ENCODE measurements around the gene SOWAHA. TPM values are rescaled to one million over a fixed set of nuclear protein-coding genes. Genes with fewer than 3 reads are reported as not detected.

The SOWAHA gene
- total RNA-seq, 1 experiment from 2014 or later, result not detected

- no peak overlapping the region for H2AFZ ChIP-seq
- peaks cover 21% of the 10 kb centered on the region for H3K4me1 ChIP-seq (replicated peaks; ENCODE audit: insufficient read depth)
- peaks cover 18% of the 10 kb centered on the region; the same call in 1 of the 2 replicates for H3F3A ChIP-seq (ENCODE audit: insufficient read depth, low read depth)
- H3K9me3 ChIP-seq (ENCODE audit: insufficient read depth, low read depth), result no peaks in the 10 kb centered on the region
- no peak for DNase-seq
- POLR2A ChIA-PET (ENCODE audit: unreplicated experiment), result no interaction called here
- no TSS peak for BruUV-seq (replicated peaks)
- H3K9me2 ChIP-seq (ENCODE audit: insufficient read depth), result no peaks in the 10 kb centered on the region
- H3K36me3 ChIP-seq (ENCODE audit: low read depth), result no peaks in the 10 kb centered on the region
- no peak overlapping the region for H3K27ac ChIP-seq
- intact Hi-C loops (cut with micrococcal nuclease; ENCODE audit: unreplicated experiment), result no loop called here
- TF ChIP-seq EZH2 (IDR thresholded peaks at IDR 0.05; ENCODE audit: low read depth) (no peak), CTCF (conservative IDR thresholded peaks at IDR 0.05) (no peak)
- H3K79me2 ChIP-seq (ENCODE audit: low read depth), result no peaks in the 10 kb centered on the region
- H3K4me2 ChIP-seq, result no peak overlapping the region
- CTCF ChIA-PET, result no interaction called here
- no peaks in the 10 kb centered on the region for H3K27me3 ChIP-seq (ENCODE audit: insufficient read depth, low read depth)
- H3K4me3 ChIP-seq, result no peak overlapping the region
- H4K20me1 ChIP-seq (ENCODE audit: insufficient read depth), result no peaks in the 10 kb centered on the region
These were observed 3.0 kb downstream of the SOWAHA start for GRCh38 chr5:132816083-132816482.

GRCh38 chr5:132816554-132816953, 3.5 kb downstream of the SOWAHA start:
- no peaks in the 10 kb centered on the region for H3K9me2 ChIP-seq (ENCODE audit: insufficient read depth)
- TF ChIP-seq EZH2 (IDR thresholded peaks at IDR 0.05; ENCODE audit: low read depth) (no peak), CTCF (conservative IDR thresholded peaks at IDR 0.05) (no peak)
- DNase-seq, result no peak
- no peaks in the 10 kb centered on the region for H3K79me2 ChIP-seq (ENCODE audit: low read depth)
- no peak overlapping the region for H3K4me2 ChIP-seq
- no peaks in the 10 kb centered on the region for H3K27me3 ChIP-seq (ENCODE audit: insufficient read depth, low read depth)
- ChIA-PET CTCF (no interaction called here), POLR2A (ENCODE audit: unreplicated experiment) (no interaction called here)
- intact Hi-C loops (cut with micrococcal nuclease; ENCODE audit: unreplicated experiment), result no loop called here
- H3K36me3 ChIP-seq (ENCODE audit: low read depth), result no peaks in the 10 kb centered on the region
- H3K27ac ChIP-seq, result no peak overlapping the region
- H3K9me3 ChIP-seq (ENCODE audit: insufficient read depth, low read depth), result no peaks in the 10 kb centered on the region
- H4K20me1 ChIP-seq (ENCODE audit: insufficient read depth), result no peaks in the 10 kb centered on the region
- peaks cover 20% of the 10 kb centered on the region; the same call in 1 of the 2 replicates for H3F3A ChIP-seq (ENCODE audit: insufficient read depth, low read depth)
- H3K4me1 ChIP-seq (replicated peaks; ENCODE audit: insufficient read depth), result peaks cover 21% of the 10 kb centered on the region
- no peak overlapping the region for H2AFZ ChIP-seq
- no peak overlapping the region for H3K4me3 ChIP-seq
- BruUV-seq (replicated peaks), result no TSS peak

DNA sequence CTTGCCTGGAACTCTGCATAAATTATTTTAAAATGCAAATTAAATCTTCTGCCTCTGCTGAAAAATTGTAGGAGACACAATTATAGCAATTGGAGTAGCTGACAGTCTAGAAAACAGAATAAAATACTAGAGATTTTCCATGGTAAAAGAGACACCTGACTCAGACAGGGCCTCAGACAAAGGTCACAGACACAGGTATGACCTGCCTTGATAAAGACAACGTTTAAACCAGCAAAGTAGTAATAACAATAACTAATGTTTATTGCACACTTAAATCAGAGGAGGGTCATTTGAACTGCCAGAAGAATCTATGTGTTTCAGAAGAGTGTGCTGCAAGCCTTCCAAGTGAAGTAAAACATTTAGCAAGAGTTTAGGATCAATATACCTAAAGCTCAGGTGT, 3.9 kb downstream of the SOWAHA start:
- CTCF ChIA-PET, result interaction anchor here (0.6 kb wide), 2 partner anchors 14 to 112 kb away, joined by 3 read pairs; no protein-coding TSS in a partner anchor

More for the DNA sequence above, 3.9 kb downstream of the SOWAHA start:
- no peak overlapping the region for H3K4me3 ChIP-seq
- H3K9me3 ChIP-seq (ENCODE audit: insufficient read depth, low read depth), result no peaks in the 10 kb centered on the region
- no peaks in the 10 kb centered on the region for H3K27me3 ChIP-seq (ENCODE audit: insufficient read depth, low read depth)
- H3K27ac ChIP-seq, result no peak overlapping the region
- no peak overlapping the region for H3K4me2 ChIP-seq
- DNase-seq, result no peak
- no peaks in the 10 kb centered on the region for H3K36me3 ChIP-seq (ENCODE audit: low read depth)
- intact Hi-C loops (cut with micrococcal nuclease; ENCODE audit: unreplicated experiment), result no loop called here
- H3K4me1 ChIP-seq (replicated peaks; ENCODE audit: insufficient read depth), result peaks cover 21% of the 10 kb centered on the region
- POLR2A ChIA-PET (ENCODE audit: unreplicated experiment), result no interaction called here
- peaks cover 20% of the 10 kb centered on the region; the same call in 1 of the 2 replicates for H3F3A ChIP-seq (ENCODE audit: insufficient read depth, low read depth)
- no TSS peak for BruUV-seq (replicated peaks)
- H2AFZ ChIP-seq, result no peak overlapping the region
- H4K20me1 ChIP-seq (ENCODE audit: insufficient read depth), result no peaks in the 10 kb centered on the region
- H3K79me2 ChIP-seq (ENCODE audit: low read depth), result no peaks in the 10 kb centered on the region
- TF ChIP-seq CTCF (conservative IDR thresholded peaks at IDR 0.05) (no peak), EZH2 (IDR thresholded peaks at IDR 0.05; ENCODE audit: low read depth) (no peak)
- H3K9me2 ChIP-seq (ENCODE audit: insufficient read depth), result no peaks in the 10 kb centered on the region

All from PC-9 (cell line).